Upper lobe of left lung (tissue), 6 donors: ENCODE results near the gene PALLD. TPM values are rescaled to one million over a fixed set of nuclear protein-coding genes. Genes with fewer than 3 reads are reported as not detected.
A peak's percentile ranks its signal among the peaks of the same experiment; 100 is the strongest.

Experiments
- ATAC-seq, 2 donors: fragments of 200-7000 bp; cut with Tn5 transposase; one replicate each; pipeline ENCODE4 v1.9.1; 2022; ENCODE audit warnings: mild to moderate bottlenecking in 2 of 2, moderate library complexity in 2 of 2; ENCODE audit not compliant: low FRiP score in 2 of 2
- DNase-seq, 2 donors: peaks; one replicate each; pipeline ENCODE4 v3.0.0-alpha.2; 2019 to 2020
- H3K27ac ChIP-seq, 4 donors: fragments of 200-600 bp; sonication (generic); one replicate each; pipeline ENCODE4 v1.5.1; 2016 to 2019
- H3K27me3 ChIP-seq, 4 donors: fragments of 200-600 bp; sonication (generic); one replicate each; pipeline ENCODE4 v1.5.1; 2017 to 2019
- H3K36me3 ChIP-seq, 4 donors: fragments of 200-600 bp; sonication (generic); one replicate each; pipeline ENCODE4 v1.5.1; 2016 to 2019
- H3K4me1 ChIP-seq, 4 donors: fragments of 200-600 bp; sonication (generic); one replicate each; pipeline ENCODE4 v1.5.1; 2018 to 2019
- H3K4me3 ChIP-seq, 4 donors: fragments of 200-600 bp; sonication (generic); one replicate each; pipeline ENCODE4 v1.5.1; 2017 to 2019; ENCODE audit warnings: mild to moderate bottlenecking in 2 of 4, moderate library complexity in 1 of 4
- H3K9me3 ChIP-seq, 4 donors: fragments of 200-600 bp; sonication (generic); one replicate each; pipeline ENCODE4 v1.5.1; 2018 to 2019
- EP300 ChIP-seq, 4 donors: sonication (generic); formaldehyde crosslinking; IDR thresholded peaks; one replicate each; pipeline ENCODE4 v1.5.1; 2017; ENCODE audit warnings: antibody characterized with exemption in 4 of 4, control low read depth in 2 of 4
- POLR2A ChIP-seq, 4 donors: fragments of 450-650 bp; IDR thresholded peaks; one replicate each; pipeline ENCODE4 v1.5.1; 2016 to 2017; ENCODE audit warnings: antibody characterized with exemption in 4 of 4, mild to moderate bottlenecking in 2 of 4
- POLR2AphosphoS5 ChIP-seq, 2 donors: sonication (generic); formaldehyde crosslinking; IDR thresholded peaks; one replicate each; pipeline ENCODE4 v1.5.1; 2017; ENCODE audit warnings: antibody characterized with exemption in 2 of 2
- WGBS, 2 donors: methylation state at CpG; one replicate each; pipeline ENCODE4 v1.1.5; 2017 to 2018; 5-methylcytosine and 5-hydroxymethylcytosine counted together
- total RNA-seq, 6 donors: library from RNA; depleted of rRNA in 4 of 6; stranded (reverse); fragments of >200 nt in 4 of 6; gene quantifications; one replicate each; pipeline versions ENCODE4 v1.1.0 to v1.2.1, GENCODE V29; 2016 to 2021
- TF ChIP-seq, protein P1 (sequence below), 6 experiments: fragments of 450-650 bp in 4 of 6; fragments of 200-600 bp in 2 of 6; sonication (generic) in 2 of 6; IDR thresholded peaks; one replicate each; pipeline ENCODE4 v1.5.1; 2016 to 2019; ENCODE audit warnings: antibody characterized with exemption in 6 of 6
- donor health status: DM: no; HTN: no; CAD: no; lungs with moderate emphysema.
- donor health status: DM: no; HTN: yes; CAD: no; lungs with severe emphysema.

The PALLD gene
- total RNA-seq, 6 donors from 2014 or later: 63.9 to 175 (median 134) TPM

DNA sequence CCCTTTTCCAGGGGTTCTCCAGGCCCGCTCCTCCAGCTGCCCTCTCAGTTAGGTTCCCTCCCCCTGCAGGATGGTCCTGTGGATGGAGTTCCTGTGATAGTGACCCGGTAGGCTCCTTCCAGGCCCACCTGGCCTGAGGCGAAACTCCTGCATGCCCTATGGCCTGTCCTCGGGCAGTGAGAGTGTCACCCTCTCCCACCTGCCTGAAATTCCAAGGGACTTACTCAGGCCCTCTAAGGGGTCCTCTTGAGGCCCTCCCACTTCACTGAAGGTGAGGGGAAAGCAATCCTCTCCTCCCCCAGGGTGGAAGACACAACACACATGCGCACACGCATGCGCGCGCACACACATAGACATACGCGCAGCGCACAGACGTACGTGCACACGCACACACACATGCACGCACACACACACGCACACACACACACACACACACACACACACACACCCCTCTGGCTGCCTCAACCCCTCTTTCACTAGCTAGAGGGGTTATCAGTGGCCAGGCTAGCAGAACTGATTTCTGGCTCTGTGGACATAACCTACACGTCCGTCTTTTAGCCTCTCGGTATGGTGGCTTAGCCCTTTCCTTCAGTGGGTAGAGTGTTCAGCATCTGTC lies 297.3 kb downstream of the PALLD start:
- Histone ChIP-seq H3K4me3 (no peak overlapping the region), H3K36me3 (no peaks in the 10 kb centered on the region), H3K9me3 (no peaks in the 10 kb centered on the region), H3K27me3 (no peaks in the 10 kb centered on the region), H3K4me1 (peaks cover 3 to 11% (median 6%) of the 10 kb centered on the region in 4 donors), H3K27ac (no peak overlapping the region)
- peak in 1 of 2 donors; percentile 32 for DNase-seq
- TF ChIP-seq EP300 (IDR thresholded peaks at IDR 0.05) (no peak), POLR2A (IDR thresholded peaks at IDR 0.05) (no peak), POLR2AphosphoS5 (IDR thresholded peaks at IDR 0.05) (no peak)
- TF ChIP-seq, protein P1, sequence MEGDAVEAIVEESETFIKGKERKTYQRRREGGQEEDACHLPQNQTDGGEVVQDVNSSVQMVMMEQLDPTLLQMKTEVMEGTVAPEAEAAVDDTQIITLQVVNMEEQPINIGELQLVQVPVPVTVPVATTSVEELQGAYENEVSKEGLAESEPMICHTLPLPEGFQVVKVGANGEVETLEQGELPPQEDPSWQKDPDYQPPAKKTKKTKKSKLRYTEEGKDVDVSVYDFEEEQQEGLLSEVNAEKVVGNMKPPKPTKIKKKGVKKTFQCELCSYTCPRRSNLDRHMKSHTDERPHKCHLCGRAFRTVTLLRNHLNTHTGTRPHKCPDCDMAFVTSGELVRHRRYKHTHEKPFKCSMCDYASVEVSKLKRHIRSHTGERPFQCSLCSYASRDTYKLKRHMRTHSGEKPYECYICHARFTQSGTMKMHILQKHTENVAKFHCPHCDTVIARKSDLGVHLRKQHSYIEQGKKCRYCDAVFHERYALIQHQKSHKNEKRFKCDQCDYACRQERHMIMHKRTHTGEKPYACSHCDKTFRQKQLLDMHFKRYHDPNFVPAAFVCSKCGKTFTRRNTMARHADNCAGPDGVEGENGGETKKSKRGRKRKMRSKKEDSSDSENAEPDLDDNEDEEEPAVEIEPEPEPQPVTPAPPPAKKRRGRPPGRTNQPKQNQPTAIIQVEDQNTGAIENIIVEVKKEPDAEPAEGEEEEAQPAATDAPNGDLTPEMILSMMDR (IDR thresholded peaks at IDR 0.05): no peak
- 81 to 85% methylated on average over 18 to 20 of the region's 20 CpGs for WGBS, 2 donors
- peak in 1 of 2 donors; percentile 51 for ATAC-seq

DNA sequence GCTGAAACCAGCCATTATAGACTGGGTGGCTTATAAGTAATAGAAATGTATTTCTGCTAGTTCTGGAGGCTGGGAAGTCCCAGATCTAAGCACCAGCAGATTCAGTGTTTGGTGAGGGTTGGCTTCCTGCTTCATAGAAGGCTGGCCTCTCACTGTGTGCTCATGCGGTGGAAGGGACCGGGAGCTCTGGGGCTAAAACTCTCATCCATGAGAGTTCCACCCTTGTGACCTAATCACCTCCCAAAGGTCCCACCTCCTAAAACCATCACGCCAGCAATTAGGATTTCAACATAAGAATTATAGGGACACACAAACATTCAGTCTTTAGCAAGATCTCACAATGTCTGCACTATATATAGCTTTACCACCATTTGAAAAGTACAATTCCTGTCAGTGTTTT lies 298.0 kb downstream of the PALLD start:
- H3K9me3 ChIP-seq: no peaks in the 10 kb centered on the region
- H3K27ac ChIP-seq: no peak overlapping the region
- ATAC-seq: no peak
- no peaks in the 10 kb centered on the region for H3K36me3 ChIP-seq
- TF ChIP-seq, protein P1 (IDR thresholded peaks at IDR 0.05): no peak
- TF ChIP-seq POLR2A (IDR thresholded peaks at IDR 0.05): no peak
- no peak for TF ChIP-seq POLR2AphosphoS5 (IDR thresholded peaks at IDR 0.05)
- no peak for TF ChIP-seq EP300 (IDR thresholded peaks at IDR 0.05)
- H3K27me3 ChIP-seq: no peaks in the 10 kb centered on the region
- H3K4me1 ChIP-seq: peaks cover 3 to 11% (median 6%) of the 10 kb centered on the region in 4 donors
- no peak for DNase-seq
- H3K4me3 ChIP-seq: no peak overlapping the region
- WGBS, 2 donors: 77 to 84% methylated on average over 3 of the region's 3 CpGs

DNA sequence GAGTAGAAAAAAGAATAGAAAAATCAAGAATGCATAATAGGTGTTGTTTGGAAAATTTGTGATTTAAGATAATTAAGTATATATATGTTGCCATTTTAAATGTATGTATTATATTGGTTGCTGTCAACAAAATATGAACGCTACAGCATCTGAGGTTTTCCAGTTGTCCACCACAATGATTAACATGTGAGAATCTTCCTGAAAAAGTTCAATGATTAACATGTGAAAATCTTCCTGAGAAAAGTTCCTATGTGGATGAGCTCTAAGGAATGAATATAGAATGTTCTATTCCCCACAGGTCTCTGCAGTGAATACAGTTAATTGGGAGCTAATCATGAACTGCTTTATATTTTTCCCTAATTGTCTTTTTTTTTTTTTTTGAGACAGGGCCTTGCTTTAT lies 298.5 kb downstream of the PALLD start:
- Histone ChIP-seq H3K4me3 (no peak overlapping the region), H3K36me3 (no peaks in the 10 kb centered on the region), H3K4me1 (peaks cover 3 to 11% (median 6%) of the 10 kb centered on the region in 4 donors), H3K27ac (no peak overlapping the region), H3K9me3 (no peaks in the 10 kb centered on the region), H3K27me3 (no peaks in the 10 kb centered on the region)
- no peak for ATAC-seq
- WGBS, 2 donors: 95 to 97% methylated on average over 1 of the region's 1 CpG
- no peak for DNase-seq
- TF ChIP-seq EP300 (IDR thresholded peaks at IDR 0.05): no peak
- TF ChIP-seq, protein P1 (IDR thresholded peaks at IDR 0.05): no peak
- TF ChIP-seq POLR2AphosphoS5 (IDR thresholded peaks at IDR 0.05): no peak
- TF ChIP-seq POLR2A (IDR thresholded peaks at IDR 0.05): no peak

DNA sequence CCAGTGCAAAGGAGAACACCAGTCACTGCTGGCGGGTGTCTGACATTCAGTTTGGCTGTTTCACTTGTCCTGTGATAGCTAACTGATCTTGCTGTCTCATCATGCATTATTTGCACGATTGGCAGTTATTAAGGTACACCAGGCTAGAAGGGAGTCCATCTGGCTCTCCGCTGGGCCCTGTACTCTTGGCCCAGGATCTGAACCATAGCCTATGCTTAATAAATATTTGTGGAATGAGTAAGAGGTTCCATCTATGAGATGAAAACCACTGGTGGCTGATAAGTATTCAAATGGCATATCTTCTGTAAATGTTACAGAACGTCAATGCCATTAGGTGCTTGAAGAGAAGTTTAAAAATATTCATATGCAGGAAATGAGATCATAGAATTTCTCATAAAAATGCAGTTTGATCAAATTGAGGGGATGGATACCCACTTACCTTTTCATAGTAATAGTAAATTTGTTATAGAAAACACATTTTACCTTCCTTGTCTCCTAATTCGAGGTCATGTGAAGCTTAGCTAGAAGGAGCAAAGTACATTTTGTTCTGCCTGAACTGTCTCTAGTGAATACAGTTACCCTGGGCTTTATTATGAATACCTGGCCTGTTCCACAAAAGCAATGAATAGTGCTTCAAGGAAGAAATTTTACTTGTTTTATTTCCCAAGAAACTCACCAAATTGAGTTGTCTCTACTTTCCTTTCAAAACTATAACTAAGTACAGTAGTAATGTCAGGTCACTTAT lies 299.7 kb downstream of the PALLD start:
- 81 to 87% methylated on average over 5 of the region's 5 CpGs for WGBS, 2 donors
- Histone ChIP-seq H3K9me3 (no peaks in the 10 kb centered on the region), H3K27ac (no peak overlapping the region), H3K27me3 (no peaks in the 10 kb centered on the region), H3K4me3 (no peak overlapping the region), H3K36me3 (no peaks in the 10 kb centered on the region), H3K4me1 (peaks cover 3 to 11% (median 6%) of the 10 kb centered on the region in 4 donors)
- no peak for DNase-seq
- ATAC-seq: no peak
- TF ChIP-seq POLR2AphosphoS5 (IDR thresholded peaks at IDR 0.05): no peak
- TF ChIP-seq POLR2A (IDR thresholded peaks at IDR 0.05): no peak
- TF ChIP-seq EP300 (IDR thresholded peaks at IDR 0.05): no peak
- TF ChIP-seq, protein P1 (IDR thresholded peaks at IDR 0.05): no peak
